ENCODE results near the gene UBE2D2. TPM values are rescaled to one million over a fixed set of nuclear protein-coding genes. Genes with fewer than 3 reads are reported as not detected.
"Not testable (repeated sequence)": the region's sequence is repeated elsewhere in the genome, so short reads cannot be mapped to it uniquely, and the experiment has no call there.

The UBE2D2 gene
- total and polyA plus RNA-seq, 2 experiments from 2014 or later, result 120 to 172 TPM

GRCh38 chr5:139549162-139549894 is 11.8 kb upstream of the UBE2D2 start:
- Histone ChIP-seq H3K4me3 (no peak overlapping the region), H3F3A (replicated peaks; ENCODE audit: low read depth) (no peaks in the 10 kb centered on the region; the same call in 1 of the 2 replicates), H3K27me3 (ENCODE audit: insufficient read depth) (no peaks in the 10 kb centered on the region), H3K79me2 (replicated peaks; ENCODE audit: insufficient read depth) (no peaks in the 10 kb centered on the region), H3K9me2 (ENCODE audit: insufficient read depth) (no peaks in the 10 kb centered on the region), H3K27ac (ENCODE audit: low read depth) (no peak overlapping the region), H4K20me1 (replicated peaks; ENCODE audit: insufficient read depth) (no peaks in the 10 kb centered on the region), H2AFZ (no peak overlapping the region), H3K4me2 (no peak overlapping the region), H3K36me3 (ENCODE audit: insufficient read depth) (no peaks in the 10 kb centered on the region), H3K4me1 (ENCODE audit: insufficient read depth) (peaks cover 3% of the 10 kb centered on the region; the same call in 1 of the 2 replicates)
- TF ChIP-seq STAT1 (IDR thresholded peaks at IDR 0.05; ENCODE audit: unreplicated experiment) (no peak), JUNB (IDR thresholded peaks at IDR 0.05; ENCODE audit: unreplicated experiment) (no peak), REST (IDR thresholded peaks at IDR 0.05; ENCODE audit: unreplicated experiment) (no peak), EZH2phosphoT487 (IDR thresholded peaks at IDR 0.05; ENCODE audit: unreplicated experiment) (no peak)
- TF ChIP-seq, protein P1, sequence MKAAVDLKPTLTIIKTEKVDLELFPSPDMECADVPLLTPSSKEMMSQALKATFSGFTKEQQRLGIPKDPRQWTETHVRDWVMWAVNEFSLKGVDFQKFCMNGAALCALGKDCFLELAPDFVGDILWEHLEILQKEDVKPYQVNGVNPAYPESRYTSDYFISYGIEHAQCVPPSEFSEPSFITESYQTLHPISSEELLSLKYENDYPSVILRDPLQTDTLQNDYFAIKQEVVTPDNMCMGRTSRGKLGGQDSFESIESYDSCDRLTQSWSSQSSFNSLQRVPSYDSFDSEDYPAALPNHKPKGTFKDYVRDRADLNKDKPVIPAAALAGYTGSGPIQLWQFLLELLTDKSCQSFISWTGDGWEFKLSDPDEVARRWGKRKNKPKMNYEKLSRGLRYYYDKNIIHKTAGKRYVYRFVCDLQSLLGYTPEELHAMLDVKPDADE (IDR thresholded peaks at IDR 0.05), result no peak
- Mint-ChIP-seq H3K27me3 (ENCODE audit: insufficient read depth, low read depth, poor library complexity) (peaks cover 7% of the 10 kb centered on the region), H3K4me1 (peaks cover 2% of the 10 kb centered on the region; the same call in 2 of the 3 replicates), H3K27ac (no peak overlapping the region), H3K9me3 (peaks cover 23% of the 10 kb centered on the region), H3K4me3 (no peak overlapping the region), H3K36me3 (ENCODE audit: low read depth) (peaks cover 18% of the 10 kb centered on the region)
- DNase-seq (ENCODE audit: low spot score) (no peak), ATAC-seq (no peak)

DNA sequence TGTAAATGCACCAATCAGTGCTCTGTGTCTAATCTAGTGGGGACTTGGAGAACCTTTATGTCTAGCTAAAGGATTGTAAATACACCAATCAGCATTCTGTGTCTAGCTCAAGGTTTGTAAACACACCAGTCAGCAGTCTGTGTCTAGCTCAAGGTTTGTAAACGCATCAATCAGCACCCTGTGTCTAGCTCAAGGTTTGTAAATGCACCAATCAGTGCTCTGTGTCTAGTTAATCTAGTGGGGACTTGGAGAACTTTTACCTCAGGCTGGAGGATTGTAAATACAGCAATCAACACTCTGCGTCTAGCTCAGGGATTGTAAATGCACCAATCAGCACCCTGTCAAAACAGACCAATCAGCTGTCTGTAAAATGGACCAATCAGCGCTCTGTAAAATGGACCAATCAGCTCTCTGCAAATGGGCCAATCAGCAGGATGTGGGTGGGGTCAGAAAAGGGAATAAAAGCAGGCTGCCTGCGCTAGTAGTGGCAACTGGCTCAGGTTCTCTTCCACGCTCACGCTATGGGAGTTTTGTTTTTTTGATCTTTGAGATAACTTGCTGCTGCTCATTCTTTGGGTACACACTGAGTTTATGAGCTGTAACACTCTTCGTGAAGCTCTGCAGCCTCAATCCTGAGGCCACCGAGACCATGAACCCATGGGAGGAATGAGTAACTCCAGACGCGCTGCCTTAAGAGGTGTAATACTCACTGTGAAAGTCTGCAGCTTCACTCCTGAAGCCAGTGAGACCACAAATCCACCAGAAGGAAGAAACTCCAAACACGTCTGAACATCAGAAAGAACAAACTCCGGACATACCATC is 10.9 kb upstream of the UBE2D2 start:
- H3K36me3 ChIP-seq (ENCODE audit: insufficient read depth); H3K27me3 Mint-ChIP-seq (ENCODE audit: insufficient read depth, low read depth, poor library complexity); DNase-seq (ENCODE audit: low spot score); H3K4me2 ChIP-seq; H4K20me1 ChIP-seq (replicated peaks; ENCODE audit: insufficient read depth); H3K27ac Mint-ChIP-seq; H3K4me1 Mint-ChIP-seq; H2AFZ ChIP-seq; H3K79me2 ChIP-seq (replicated peaks; ENCODE audit: insufficient read depth); H3K27me3 ChIP-seq (ENCODE audit: insufficient read depth); H3F3A ChIP-seq (replicated peaks; ENCODE audit: low read depth); H3K4me3 Mint-ChIP-seq; H3K9me2 ChIP-seq (ENCODE audit: insufficient read depth); H3K4me1 ChIP-seq (ENCODE audit: insufficient read depth); H3K27ac ChIP-seq (ENCODE audit: low read depth); H3K4me3 ChIP-seq; ATAC-seq: not testable (repeated sequence)
- peaks cover 23% of the 10 kb centered on the region for H3K9me3 Mint-ChIP-seq
- peaks cover 18% of the 10 kb centered on the region for H3K36me3 Mint-ChIP-seq (ENCODE audit: low read depth)
